HG03139 (cell line): ENCODE measurements around the gene PDLIM7.
A peak's percentile ranks its signal among the peaks of the same experiment; 100 is the strongest.

ENCODE experiments used
- ATAC-seq: cut with Tn5 transposase; IDR thresholded peaks from one replicate; pipeline ENCODE4 v1.9.1; 2021; ENCODE audit not compliant: unreplicated experiment

PDLIM7 gene

GRCh38 chr5:177458912-177459350 lies 38.5 kb downstream of the PDLIM7 start:
- ATAC-seq, result no peak

DNA sequence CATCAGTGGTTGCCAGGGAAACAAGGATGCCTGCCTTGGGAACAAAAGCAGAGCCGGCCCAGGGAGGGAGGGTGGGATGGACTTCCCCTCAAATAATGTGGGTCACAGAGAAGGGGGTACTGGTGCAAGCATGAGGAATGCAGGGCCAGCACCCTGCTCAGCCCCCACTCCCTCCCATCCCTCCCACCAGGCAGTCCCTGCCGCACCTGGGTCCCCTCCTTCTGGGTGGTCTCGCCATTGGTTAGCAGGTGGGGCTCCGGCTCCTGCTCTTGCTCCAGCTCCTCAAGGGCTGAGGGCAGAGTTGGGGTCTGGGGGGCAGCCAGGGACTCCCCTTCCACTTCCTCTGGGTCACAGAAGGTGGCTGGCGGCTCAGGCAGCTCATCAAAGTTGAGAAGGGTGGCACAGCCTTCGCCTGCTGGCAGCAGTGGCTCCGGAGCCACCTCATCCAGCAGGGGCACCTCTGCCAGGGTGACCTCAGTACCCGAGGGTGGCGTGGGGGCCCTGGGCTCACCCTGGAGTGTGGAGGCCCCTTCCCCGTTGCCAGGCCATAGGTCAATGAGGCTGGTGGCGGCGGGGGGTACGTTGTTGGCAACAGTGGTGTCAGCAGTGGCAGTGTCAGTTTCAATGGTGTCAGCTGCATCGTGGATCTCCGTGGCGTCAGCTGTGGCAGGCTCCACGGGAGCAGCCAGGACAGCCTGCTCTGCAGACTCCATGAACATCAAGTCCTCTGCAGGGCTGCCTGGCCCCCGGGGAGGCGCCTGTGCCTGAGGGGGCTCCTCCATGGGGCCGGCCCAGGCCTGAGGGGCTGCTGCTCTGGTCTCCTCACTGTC lies 39.3 kb downstream of the PDLIM7 start:
- no peak for ATAC-seq

DNA sequence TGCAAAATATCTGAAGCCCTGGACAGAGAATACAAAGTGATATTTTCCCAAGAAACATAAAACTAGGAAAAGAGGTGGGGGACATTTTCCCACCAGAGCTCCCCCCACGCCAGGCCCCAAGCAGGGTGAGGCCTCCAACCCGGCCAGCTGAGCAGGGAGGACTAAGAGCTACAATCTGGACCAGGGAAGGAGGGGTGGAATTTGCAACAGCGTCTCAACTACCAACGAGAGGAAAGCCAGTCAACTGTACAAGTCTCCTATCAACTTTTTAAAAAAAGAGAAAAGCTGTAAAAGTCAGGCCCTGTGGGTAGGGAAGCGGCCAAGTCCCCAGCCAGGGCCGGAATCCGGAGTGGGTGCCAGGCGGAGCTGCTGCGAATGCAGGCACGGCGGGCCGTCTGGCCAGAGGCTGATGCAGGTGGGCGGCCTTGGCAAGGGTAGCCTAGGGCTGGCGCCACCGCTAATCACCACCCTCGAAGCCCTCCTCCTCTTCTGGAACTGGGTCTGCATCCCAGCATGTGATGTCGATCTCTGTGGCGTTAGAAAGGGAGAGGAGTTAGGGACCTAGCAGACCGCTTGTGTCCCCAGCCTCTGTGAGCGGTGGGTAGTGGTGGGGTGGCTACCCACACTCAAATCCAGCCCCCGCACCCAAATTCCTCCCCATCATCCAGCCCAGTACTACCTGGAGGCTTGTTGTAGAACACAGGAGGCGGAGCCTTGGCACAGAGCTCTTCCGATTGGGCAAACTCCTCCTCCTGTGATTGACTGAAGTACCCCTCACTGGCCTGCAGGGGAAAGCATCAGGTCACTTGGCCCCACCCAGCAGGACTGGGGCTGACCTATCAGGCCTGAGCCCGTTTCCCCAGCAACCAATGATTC lies 40.2 kb downstream of the PDLIM7 start:
- peak; percentile 34 for ATAC-seq

- ATAC-seq, result no peak
Observed at GRCh38 chr5:177456591-177456964, 40.8 kb downstream of the PDLIM7 start.

DNA sequence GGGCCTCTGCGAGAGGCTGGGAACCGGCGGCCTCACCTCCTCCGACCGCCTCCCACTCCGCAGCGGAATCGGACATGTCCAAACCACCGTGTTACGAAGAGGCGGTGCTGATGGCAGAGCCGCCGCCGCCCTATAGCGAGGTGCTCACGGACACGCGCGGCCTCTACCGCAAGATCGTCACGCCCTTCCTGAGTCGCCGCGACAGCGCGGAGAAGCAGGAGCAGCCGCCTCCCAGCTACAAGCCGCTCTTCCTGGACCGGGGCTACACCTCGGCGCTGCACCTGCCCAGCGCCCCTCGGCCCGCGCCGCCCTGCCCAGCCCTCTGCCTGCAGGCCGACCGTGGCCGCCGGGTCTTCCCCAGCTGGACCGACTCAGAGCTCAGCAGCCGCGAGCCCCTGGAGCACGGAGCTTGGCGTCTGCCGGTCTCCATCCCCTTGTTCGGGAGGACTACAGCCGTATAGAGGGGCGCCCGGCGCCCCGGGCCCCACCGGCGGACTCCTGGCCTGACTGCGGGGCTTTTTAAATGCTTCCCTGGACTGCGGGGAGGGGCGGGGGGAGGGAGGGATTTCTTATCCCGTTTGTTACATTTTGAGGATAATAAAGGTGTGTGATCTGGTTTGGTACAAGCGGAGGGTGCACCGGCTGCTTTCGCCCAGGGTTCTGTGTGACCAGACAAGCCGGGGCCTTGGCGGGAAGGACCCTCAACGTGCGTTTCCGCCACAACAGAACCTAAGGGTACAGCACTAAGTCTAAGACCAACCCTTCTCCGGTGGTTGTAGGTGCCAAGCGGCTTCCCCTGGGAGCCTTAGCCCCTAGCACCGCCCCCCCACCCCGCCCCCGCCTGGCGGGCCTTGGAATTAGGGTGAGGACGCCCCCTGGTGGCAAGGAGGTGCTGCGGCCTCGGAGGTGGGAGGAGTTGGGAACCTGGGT lies 41.5 kb downstream of the PDLIM7 start:
- peak; percentile 10 for ATAC-seq

- peak; percentile 39 for ATAC-seq
Observed at GRCh38 chr5:177455036-177455660, 42.3 kb downstream of the PDLIM7 start.

DNA sequence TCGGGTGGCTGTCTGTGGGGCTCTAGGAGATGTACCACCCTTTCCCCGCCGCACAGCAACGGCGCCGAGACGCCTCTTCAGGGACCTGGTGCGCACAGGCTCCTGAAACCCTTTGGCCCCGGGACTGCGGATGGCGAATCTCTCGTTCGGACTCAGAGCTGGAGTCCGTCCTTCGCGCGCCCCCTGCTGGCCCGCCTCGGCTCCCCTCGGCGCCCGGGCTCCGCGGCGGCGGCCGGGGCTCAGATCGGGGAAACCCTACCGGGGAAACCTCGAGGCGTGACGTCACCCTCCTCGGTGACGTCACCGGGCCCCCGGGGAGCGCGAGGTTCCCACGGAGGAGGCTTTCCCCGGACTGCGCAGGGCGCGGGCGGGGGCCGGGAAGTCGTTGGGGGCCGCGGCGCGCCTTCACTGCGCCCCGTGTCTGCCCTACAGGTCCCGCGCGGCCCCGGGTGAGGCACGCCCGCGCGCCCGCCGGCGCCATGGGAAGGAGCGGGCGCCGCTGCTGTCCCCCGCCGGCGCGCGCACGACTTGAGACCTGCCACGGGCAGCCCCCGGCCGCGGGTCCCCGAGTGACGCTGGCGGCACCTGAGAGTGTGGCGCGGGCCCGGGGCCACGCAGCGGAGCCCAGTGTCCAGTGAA lies 42.9 kb downstream of the PDLIM7 start:
- ATAC-seq, result peak; percentile 47

- ATAC-seq, result peak; percentile 3
Observed at GRCh38 chr5:177453852-177454396, 43.5 kb downstream of the PDLIM7 start.

- no peak for ATAC-seq
Observed at GRCh38 chr5:177452688-177453638, 44.4 kb downstream of the PDLIM7 start.

- no peak for ATAC-seq
Observed at GRCh38 chr5:177450667-177451424, 46.6 kb downstream of the PDLIM7 start.

DNA sequence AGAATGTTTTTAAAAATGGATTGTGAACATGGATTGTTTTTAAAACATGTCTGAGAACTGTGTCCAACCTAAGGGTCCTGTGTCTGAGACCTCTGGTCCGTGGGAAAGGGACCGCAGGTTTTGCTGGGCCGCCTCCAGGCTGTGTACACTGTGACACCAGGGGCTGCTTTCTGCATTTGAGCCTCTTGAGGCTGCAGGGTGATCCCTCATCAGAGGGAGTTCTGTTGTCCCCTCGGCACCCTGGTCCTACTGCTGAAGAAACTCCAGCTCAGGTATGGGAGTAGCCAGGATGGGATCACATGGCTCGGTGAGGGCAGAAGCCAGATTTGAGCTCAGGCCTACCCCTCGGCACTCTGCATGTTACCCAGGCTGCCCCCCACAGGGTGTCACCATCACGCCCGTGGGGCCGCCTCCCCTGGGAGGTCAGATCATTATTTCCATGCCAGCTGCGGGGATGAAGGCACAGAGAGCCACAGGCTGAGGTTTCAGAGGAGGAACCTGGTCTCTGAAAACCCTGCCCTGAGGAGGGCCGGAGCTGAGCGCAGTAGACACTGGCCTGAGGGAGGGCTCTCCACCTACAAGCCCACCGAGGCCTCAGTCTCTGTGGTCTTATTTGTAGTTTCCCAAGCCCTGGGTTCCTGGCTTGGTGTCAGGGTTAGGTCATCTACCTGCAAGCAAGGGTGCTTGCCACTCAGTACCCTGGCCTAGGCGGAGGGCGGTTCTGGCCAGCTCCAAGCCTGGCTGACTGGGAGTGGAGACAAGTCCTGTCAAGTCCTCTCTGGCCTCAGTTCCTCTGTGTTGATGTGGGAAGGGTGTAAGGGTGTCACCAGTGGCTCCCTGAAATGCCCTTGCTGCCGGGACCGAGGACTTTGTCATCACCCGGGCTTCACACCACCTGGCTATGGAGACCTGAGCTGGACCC lies 48.0 kb downstream of the PDLIM7 start:
- no peak for ATAC-seq

DNA sequence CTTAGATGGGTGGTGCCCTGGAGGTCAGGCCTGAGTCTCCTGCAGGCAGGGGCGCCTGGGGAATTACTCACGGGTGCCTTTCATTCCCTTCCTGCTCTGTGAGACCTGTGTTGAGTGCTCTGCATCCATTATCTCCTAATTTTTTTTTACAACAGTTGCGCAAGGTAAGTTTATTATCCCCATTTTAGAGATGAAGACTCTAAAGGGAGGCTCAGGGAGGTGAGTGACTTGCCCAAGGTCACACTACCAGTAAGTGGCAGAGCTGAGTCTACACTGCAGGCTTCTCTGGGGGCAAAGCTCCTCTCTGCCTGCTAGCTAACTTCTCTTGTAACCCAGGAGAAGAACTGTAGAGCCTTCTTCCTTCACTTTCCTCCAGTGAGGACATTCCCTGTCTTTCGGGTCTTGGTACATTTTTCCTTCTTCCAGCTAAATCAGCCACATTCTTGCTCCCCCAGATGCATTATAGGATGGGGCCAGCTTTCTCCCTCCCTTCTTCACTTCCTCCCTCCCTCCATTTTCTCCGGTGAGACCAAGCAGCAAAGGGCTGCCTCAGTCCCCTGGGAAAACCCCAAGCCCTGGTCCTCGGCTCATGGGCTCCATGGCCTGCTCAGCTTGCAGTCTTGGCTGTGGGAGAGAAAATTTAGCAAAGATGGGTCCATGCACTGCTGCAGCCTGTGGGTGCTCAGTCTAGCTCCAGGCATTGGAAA lies 49.0 kb downstream of the PDLIM7 start:
- ATAC-seq, result no peak

GRCh38 chr5:177447611-177448243 lies 49.7 kb downstream of the PDLIM7 start:
- no peak for ATAC-seq

DNA sequence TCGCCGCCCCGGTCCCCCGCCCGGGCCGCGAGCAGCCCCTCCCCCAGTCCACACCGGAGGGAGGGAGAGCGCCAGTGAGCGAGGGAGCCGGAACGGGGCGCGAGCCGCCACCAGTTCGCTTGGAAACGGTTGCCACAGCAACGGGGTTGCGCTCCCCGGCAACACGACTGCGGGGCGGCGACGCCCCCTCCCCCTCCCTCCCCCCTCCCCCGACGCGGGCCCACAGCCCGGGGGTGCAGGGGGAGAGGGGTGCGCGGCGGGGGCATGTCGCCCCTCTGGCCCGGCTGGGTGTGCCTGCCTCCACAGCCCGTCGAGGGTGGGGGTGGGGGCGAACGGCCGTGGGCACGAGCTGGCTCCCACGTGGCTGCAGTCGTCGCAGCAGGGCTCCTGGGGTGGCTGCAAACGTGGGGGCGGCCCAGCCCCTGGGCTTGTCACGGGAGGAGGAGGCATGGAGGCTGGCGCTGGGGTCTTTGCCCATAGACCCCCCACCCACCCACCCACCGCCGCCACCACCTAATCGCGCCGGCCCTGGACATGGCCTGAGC lies 50.3 kb downstream of the PDLIM7 start:
- ATAC-seq, result peak; percentile 38
